Mucosa of rectum (tissue), 2 donors: ENCODE measurements around the gene DPP10.

Source experiments
- H3K27ac ChIP-seq, 2 donors: one replicate each; pipeline ENCODE4 v1.7.0; 2013; ENCODE audit warnings: inconsistent platforms in 2 of 2, low read depth in 2 of 2, low read length in 2 of 2
- H3K27me3 ChIP-seq, 2 donors: one replicate each; pipeline ENCODE4 v1.7.0; 2013; ENCODE audit warnings: low read length in 2 of 2; ENCODE audit not compliant: control insufficient read depth in 2 of 2, insufficient read depth in 2 of 2
- H3K36me3 ChIP-seq, 2 donors: one replicate each; pipeline ENCODE4 v1.7.0; 2013; ENCODE audit warnings: low read length in 2 of 2; ENCODE audit not compliant: control insufficient read depth in 2 of 2, insufficient read depth in 2 of 2
- H3K4me1 ChIP-seq, 2 donors: one replicate each; pipeline ENCODE4 v1.7.0; 2013; ENCODE audit warnings: low read length in 2 of 2, mild to moderate bottlenecking in 1 of 2; ENCODE audit not compliant: control insufficient read depth in 2 of 2, insufficient read depth in 2 of 2
- H3K4me3 ChIP-seq, 2 donors: one replicate each; pipeline ENCODE4 v1.7.0; 2013; ENCODE audit warnings: low read length in 2 of 2
- H3K9ac ChIP-seq, 2 donors: one replicate each; pipeline ENCODE4 v1.7.0; 2013; ENCODE audit warnings: low read length in 2 of 2, low read depth in 1 of 2, mild to moderate bottlenecking in 1 of 2
- H3K9me3 ChIP-seq, 2 donors: one replicate each; pipeline ENCODE4 v1.7.0; 2013; ENCODE audit warnings: low read length in 2 of 2; ENCODE audit not compliant: control insufficient read depth in 2 of 2
- donor health status: healthy.
- donor health status: Normal muscosa, but diverticular disease.

The DPP10 gene

DNA sequence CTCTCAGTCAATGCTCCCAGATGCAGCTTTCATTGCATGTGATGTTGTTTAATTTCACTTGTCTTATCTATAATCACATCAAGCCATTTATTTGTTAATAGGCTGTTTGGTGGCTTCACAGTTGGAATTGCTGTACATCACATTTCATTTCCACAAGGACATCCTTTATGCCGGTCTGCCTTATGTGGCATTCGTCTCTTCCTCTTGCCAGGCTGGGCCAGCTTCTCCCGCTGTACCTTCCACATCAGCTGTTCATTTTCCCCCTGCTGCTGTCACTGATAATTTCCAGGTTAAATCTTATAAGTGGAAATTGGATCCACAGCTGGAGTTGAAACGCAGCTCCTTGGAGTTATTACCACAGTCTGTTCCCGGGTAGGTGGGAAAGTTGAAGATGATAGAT lies 110.6 kb downstream of the DPP10 start:
- H3K4me3 ChIP-seq, result no peak overlapping the region
- no peak overlapping the region for H3K27ac ChIP-seq
- peaks cover 8 to 17% of the 10 kb centered on the region in 2 donors for H3K4me1 ChIP-seq
- H3K9ac ChIP-seq, result no peak overlapping the region
- no peaks in the 10 kb centered on the region for H3K9me3 ChIP-seq
- H3K36me3 ChIP-seq, result no peaks in the 10 kb centered on the region
- no peaks in the 10 kb centered on the region for H3K27me3 ChIP-seq

DNA sequence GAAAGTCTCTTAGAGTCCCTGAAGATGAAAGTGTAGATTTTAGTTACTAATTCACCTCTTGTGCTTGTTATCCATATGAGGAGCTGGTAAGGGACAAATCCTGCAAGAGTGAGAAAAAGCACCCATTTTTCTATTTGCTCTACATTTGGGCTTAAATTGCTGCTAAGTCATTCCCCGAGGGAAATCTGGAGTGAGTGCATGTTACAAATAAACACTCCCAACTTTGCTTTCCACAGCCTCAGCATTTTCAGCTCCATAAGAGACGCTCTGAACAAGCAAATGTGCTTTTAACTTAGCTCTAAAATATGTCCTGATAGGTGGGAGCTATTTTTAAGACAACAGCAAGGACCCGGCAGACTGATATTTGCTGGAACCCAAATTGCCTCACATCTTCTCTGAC lies 126.7 kb downstream of the DPP10 start:
- Histone ChIP-seq H3K27me3 (no peaks in the 10 kb centered on the region), H3K4me3 (no peak overlapping the region), H3K27ac (no peak overlapping the region), H3K36me3 (no peaks in the 10 kb centered on the region), H3K9ac (no peak overlapping the region), H3K9me3 (no peaks in the 10 kb centered on the region), H3K4me1 (no peaks in the 10 kb centered on the region)

GRCh38 chr2:114577657-114578056 lies 135.2 kb downstream of the DPP10 start:
- Histone ChIP-seq H3K27me3 (no peaks in the 10 kb centered on the region), H3K9me3 (no peaks in the 10 kb centered on the region), H3K36me3 (no peaks in the 10 kb centered on the region), H3K9ac (no peak overlapping the region), H3K4me1 (no peaks in the 10 kb centered on the region), H3K27ac (no peak overlapping the region), H3K4me3 (no peak overlapping the region)

DNA sequence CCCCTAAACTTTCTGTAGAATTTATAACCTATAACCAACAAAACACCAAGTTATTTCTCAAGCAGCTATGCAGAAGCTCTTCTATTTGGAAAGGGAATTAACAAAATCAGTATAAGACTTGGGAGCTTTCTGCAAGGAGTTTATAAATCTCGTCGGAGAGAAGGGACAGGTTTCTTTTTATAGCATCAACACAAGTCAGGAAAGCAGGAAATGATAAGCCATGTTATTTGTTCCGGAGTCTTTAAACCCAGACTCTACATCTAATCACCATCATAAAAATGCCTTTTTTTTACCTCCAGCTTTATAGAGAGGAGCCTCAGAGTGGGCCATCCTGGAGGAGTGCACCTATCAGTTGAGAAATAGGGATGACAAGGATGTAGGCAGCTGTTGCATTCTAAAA lies 137.1 kb downstream of the DPP10 start:
- no peaks in the 10 kb centered on the region for H3K4me1 ChIP-seq
- H3K27me3 ChIP-seq, result no peaks in the 10 kb centered on the region
- no peak overlapping the region for H3K27ac ChIP-seq
- no peaks in the 10 kb centered on the region for H3K36me3 ChIP-seq
- no peak overlapping the region for H3K9ac ChIP-seq
- H3K9me3 ChIP-seq, result no peaks in the 10 kb centered on the region
- H3K4me3 ChIP-seq, result no peak overlapping the region

DNA sequence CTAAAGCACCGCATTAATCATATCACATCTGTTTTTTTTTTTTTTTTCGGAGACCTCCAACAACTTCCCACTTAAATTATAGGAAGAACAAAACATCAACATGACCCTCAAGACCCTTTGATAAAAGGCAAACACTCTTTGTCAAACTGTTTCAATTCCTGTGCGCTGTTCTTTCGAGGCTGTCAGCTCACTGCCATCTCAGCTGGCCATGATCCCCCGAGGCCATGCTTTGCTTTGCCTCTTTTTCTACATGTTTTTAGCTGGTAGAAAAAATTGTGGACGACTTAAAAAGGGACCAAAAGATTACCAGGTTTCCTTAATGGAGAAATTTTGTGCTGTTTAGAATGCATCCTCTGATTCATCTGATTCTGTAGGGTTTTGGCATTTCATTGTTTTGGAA lies 138.2 kb downstream of the DPP10 start:
- Histone ChIP-seq H3K4me1 (no peaks in the 10 kb centered on the region), H3K9me3 (no peaks in the 10 kb centered on the region), H3K27me3 (no peaks in the 10 kb centered on the region), H3K36me3 (no peaks in the 10 kb centered on the region), H3K27ac (no peak overlapping the region), H3K9ac (no peak overlapping the region), H3K4me3 (no peak overlapping the region)

DNA sequence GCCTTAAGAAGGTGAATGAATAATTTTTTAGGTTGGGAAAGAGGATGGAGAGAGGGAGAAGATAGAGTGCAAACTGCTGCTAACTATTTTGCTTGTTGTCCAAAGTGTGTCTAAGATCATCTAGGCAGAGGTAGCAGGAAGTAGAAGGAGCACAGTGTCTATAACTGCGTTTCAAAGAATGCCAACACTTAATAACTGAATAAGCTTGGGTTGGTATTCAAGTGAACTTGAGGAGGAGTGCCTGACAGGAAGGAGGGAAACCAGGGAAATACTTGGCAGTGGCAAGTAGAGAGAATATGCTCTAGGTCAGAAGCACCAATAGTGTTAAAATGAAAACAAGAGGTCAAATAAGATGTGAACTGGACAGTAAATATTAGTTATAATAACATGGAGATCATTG lies 155.9 kb downstream of the DPP10 start:
- no peaks in the 10 kb centered on the region for H3K9me3 ChIP-seq
- H3K36me3 ChIP-seq, result no peaks in the 10 kb centered on the region
- no peaks in the 10 kb centered on the region for H3K4me1 ChIP-seq
- no peak overlapping the region for H3K27ac ChIP-seq
- no peaks in the 10 kb centered on the region for H3K27me3 ChIP-seq
- no peak overlapping the region for H3K4me3 ChIP-seq
- no peak overlapping the region for H3K9ac ChIP-seq

- Histone ChIP-seq H3K27ac (no peak overlapping the region), H3K9ac (no peak overlapping the region), H3K4me1 (no peaks in the 10 kb centered on the region), H3K4me3 (no peak overlapping the region), H3K9me3 (no peaks in the 10 kb centered on the region), H3K27me3 (no peaks in the 10 kb centered on the region), H3K36me3 (no peaks in the 10 kb centered on the region)
Measured at GRCh38 chr2:114609203-114609602, 166.8 kb downstream of the DPP10 start.

GRCh38 chr2:114609801-114610200 lies 167.4 kb downstream of the DPP10 start:
- no peak overlapping the region for H3K27ac ChIP-seq
- H3K27me3 ChIP-seq, result no peaks in the 10 kb centered on the region
- no peak overlapping the region for H3K9ac ChIP-seq

DNA sequence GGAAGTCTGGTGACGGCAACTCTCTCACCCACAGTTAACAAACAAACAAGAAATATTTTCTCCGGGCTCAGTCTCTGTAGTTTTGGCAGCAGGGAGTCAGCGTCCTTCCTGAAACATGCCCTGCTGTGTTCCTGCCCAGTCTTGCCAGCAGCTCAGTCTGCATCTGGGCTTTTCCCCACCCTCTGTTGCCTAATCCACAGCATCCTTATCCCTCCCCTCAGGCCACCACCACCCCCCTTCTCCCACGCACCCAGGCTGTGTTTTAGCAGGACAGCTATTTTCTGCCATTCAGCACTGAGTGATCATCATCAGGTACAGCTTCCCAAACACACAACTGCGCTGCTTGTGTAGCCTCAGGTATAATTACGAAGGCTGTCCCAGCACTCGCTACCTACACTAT lies 168.2 kb downstream of the DPP10 start:
- Histone ChIP-seq H3K4me1 (no peaks in the 10 kb centered on the region), H3K27ac (no peak overlapping the region), H3K9me3 (no peaks in the 10 kb centered on the region), H3K27me3 (no peaks in the 10 kb centered on the region), H3K4me3 (no peak overlapping the region), H3K36me3 (no peaks in the 10 kb centered on the region), H3K9ac (no peak overlapping the region)

More at GRCh38 chr2:114609801-114610200, 167.4 kb downstream of the DPP10 start:
- H3K9me3 ChIP-seq, result no peaks in the 10 kb centered on the region
- no peaks in the 10 kb centered on the region for H3K36me3 ChIP-seq
- H3K4me3 ChIP-seq, result no peak overlapping the region
- H3K4me1 ChIP-seq, result no peaks in the 10 kb centered on the region

- Histone ChIP-seq H3K27me3 (no peaks in the 10 kb centered on the region), H3K9ac (no peak overlapping the region), H3K27ac (no peak overlapping the region), H3K9me3 (no peaks in the 10 kb centered on the region), H3K4me1 (no peaks in the 10 kb centered on the region), H3K36me3 (no peaks in the 10 kb centered on the region), H3K4me3 (no peak overlapping the region)
Measured at GRCh38 chr2:114614592-114614991, 172.2 kb downstream of the DPP10 start.

- Histone ChIP-seq H3K4me3 (no peak overlapping the region), H3K4me1 (no peaks in the 10 kb centered on the region), H3K9me3 (no peaks in the 10 kb centered on the region), H3K27ac (no peak overlapping the region), H3K27me3 (no peaks in the 10 kb centered on the region), H3K36me3 (no peaks in the 10 kb centered on the region), H3K9ac (no peak overlapping the region)
Measured at GRCh38 chr2:114628481-114628880, 186.0 kb downstream of the DPP10 start.
